Transverse colon (tissue), 4 donors: ENCODE results near the gene TARS2.

Experiments
- EP300 ChIP-seq: sonication (generic); formaldehyde crosslinking; IDR thresholded peaks from one replicate; pipeline ENCODE4 v1.6.1; 2017; ENCODE audit warnings: antibody characterized with exemption, low read depth
- POLR2A ChIP-seq: fragments of 450-650 bp; IDR thresholded peaks from one replicate; pipeline ENCODE4 v1.6.1; 2016; ENCODE audit warnings: antibody characterized with exemption, mild to moderate bottlenecking, moderate library complexity
- POLR2AphosphoS5 ChIP-seq, 3 donors: sonication (generic); formaldehyde crosslinking; IDR thresholded peaks; one replicate each; pipeline ENCODE4 v1.6.1; 2016; ENCODE audit warnings: antibody characterized with exemption in 3 of 3
- TF ChIP-seq, protein P1 (sequence below), 5 experiments: fragments of 200-600 bp in 3 of 5; fragments of 450-650 bp in 2 of 5; sonication (generic) in 3 of 5; IDR thresholded peaks; 1 replicate in 2 of 5; 2 replicates in 3 of 5; pipeline ENCODE4 v1.5.1; 2016 to 2017; ENCODE audit warnings: antibody characterized with exemption in 5 of 5, inconsistent platforms in 3 of 5, mild to moderate bottlenecking in 2 of 5, moderate library complexity in 1 of 5

DNA sequence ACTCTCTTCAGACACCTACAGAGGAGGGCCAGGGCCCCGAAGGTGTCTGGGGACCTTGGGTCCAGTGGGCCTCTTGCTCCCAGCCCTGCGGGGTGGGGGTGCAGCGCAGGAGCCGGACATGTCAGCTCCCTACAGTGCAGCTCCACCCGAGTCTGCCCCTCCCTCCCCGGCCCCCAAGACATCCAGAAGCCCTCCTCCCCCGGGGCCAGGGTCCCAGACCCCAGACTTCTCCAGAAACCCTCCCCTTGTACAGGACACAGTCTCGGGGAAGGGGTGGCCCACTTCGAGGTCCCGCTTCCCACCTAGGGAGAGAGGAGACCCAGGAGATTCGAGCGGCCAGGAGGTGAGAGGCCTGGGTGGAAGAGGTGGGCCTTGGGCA lies 65.7 kb downstream of the TARS2 start:
- no peak for TF ChIP-seq POLR2A
- TF ChIP-seq, protein P1, sequence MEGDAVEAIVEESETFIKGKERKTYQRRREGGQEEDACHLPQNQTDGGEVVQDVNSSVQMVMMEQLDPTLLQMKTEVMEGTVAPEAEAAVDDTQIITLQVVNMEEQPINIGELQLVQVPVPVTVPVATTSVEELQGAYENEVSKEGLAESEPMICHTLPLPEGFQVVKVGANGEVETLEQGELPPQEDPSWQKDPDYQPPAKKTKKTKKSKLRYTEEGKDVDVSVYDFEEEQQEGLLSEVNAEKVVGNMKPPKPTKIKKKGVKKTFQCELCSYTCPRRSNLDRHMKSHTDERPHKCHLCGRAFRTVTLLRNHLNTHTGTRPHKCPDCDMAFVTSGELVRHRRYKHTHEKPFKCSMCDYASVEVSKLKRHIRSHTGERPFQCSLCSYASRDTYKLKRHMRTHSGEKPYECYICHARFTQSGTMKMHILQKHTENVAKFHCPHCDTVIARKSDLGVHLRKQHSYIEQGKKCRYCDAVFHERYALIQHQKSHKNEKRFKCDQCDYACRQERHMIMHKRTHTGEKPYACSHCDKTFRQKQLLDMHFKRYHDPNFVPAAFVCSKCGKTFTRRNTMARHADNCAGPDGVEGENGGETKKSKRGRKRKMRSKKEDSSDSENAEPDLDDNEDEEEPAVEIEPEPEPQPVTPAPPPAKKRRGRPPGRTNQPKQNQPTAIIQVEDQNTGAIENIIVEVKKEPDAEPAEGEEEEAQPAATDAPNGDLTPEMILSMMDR (IDR thresholded peaks at IDR 0.05) = no peak
- no peak for TF ChIP-seq EP300
- no peak for TF ChIP-seq POLR2AphosphoS5 (IDR thresholded peaks at IDR 0.05)
